K562 (cell line): ENCODE data around the gene VPS16. TPM values are rescaled to one million over a fixed set of nuclear protein-coding genes. Genes with fewer than 3 reads are reported as not detected.

Experiments
- ATAC-seq: fragments of 200-7000 bp; cut with Tn5 transposase; 3 replicates; pipeline ENCODE4 v1.9.1; 2020; ENCODE audit warnings: moderate library complexity
- BruUV-seq: library from RNA; stranded (reverse); fragments of 400-500 nt; replicated peaks from 2 replicates; lab custom pipeline; 2021; lab: Mats Ljungman, UMichigan
- CTCF ChIA-PET: fragments of 300-600 bp; formaldehyde crosslinking; extraction: SDS; loops from one replicate; lab custom pipeline; 2021; ENCODE audit warnings: low intra/inter-chr PET ratio; lab: Yijun Ruan, JAX
- POLR2A ChIA-PET: fragments of 300-600, 350-650 bp; sonication (Branson Sonifier 250); formaldehyde crosslinking; extraction: SDS; loops from one replicate; lab custom pipeline; 2021; ENCODE audit warnings: antibody characterized with exemption, inconsistent platforms; lab: Yijun Ruan, JAX
- DNase-seq, 4 experiments: peaks; one replicate each; pipeline versions ENCODE4 v3.0.0 to v3.0.0-alpha.2; 2011 to 2018; ENCODE audit warnings: low spot score in 3 of 4, mixed read lengths in 3 of 4; ENCODE audit errors: extremely low read depth in 1 of 4
- FAIRE-seq: peaks from 2 replicates; lab custom pipeline; 2011; peaks lifted over from hg19 to GRCh38; lab: Jason Lieb, UNC
- H2AFZ ChIP-seq: 2 replicates; pipeline ENCODE4 v1.6.0; 2011; ENCODE audit warnings: low read depth, low read length, control low read depth, inconsistent platforms
- H3K27ac ChIP-seq: fragments of 200-600 bp; 3 replicates; pipeline ENCODE4 v1.8.0; 2011; ENCODE audit warnings: low read depth, mild to moderate bottlenecking, control low read depth, inconsistent platforms, low read length, moderate library complexity, mixed read lengths; ENCODE audit errors: extremely low read depth
- H3K27me3 ChIP-seq, 2 experiments: fragments of 300-600 bp in 1 of 2; 2 replicates in 1 of 2; 3 replicates in 1 of 2; pipeline versions ENCODE4 v1.6.0 to v1.8.0; 2011; ENCODE audit warnings: inconsistent platforms in 2 of 2, low read length in 2 of 2, mild to moderate bottlenecking in 1 of 2, mixed read lengths in 1 of 2, moderate library complexity in 1 of 2; ENCODE audit not compliant: control insufficient read depth in 2 of 2, insufficient read depth in 2 of 2
- H3K36me3 ChIP-seq: fragments of 300-600 bp; 3 replicates; pipeline ENCODE4 v1.8.0; 2011; ENCODE audit warnings: mild to moderate bottlenecking, low read length, inconsistent platforms; ENCODE audit not compliant: control insufficient read depth, insufficient read depth
- H3K4me1 ChIP-seq, 2 experiments: fragments of 200-600 bp in 1 of 2; replicated peaks in 1 of 2; 2 replicates in 1 of 2; 3 replicates in 1 of 2; pipeline versions ENCODE4 v1.5.1 to v1.8.0; 2011; ENCODE audit warnings: inconsistent platforms in 2 of 2, low read length in 2 of 2, mild to moderate bottlenecking in 1 of 2, mixed read lengths in 1 of 2, moderate library complexity in 1 of 2; ENCODE audit not compliant: control insufficient read depth in 2 of 2, insufficient read depth in 2 of 2
- H3K4me2 ChIP-seq: 2 replicates; pipeline ENCODE4 v1.6.1; 2011; ENCODE audit warnings: low read length, control low read depth, inconsistent platforms, mixed read lengths; ENCODE audit not compliant: insufficient read depth
- H3K4me3 ChIP-seq: fragments of 200-600 bp; sonication (generic), shearing (Covaris generic); 2 replicates; pipeline ENCODE4 v1.5.1; 2016; ENCODE audit warnings: control low read depth, inconsistent platforms
- H3K79me2 ChIP-seq: fragments of 200-600 bp; 3 replicates; pipeline ENCODE4 v1.8.0; 2011; ENCODE audit warnings: low read length, inconsistent platforms; ENCODE audit not compliant: control insufficient read depth, insufficient read depth
- H3K9ac ChIP-seq, 2 experiments: 2 replicates each; pipeline versions ENCODE4 v1.6.0 to v1.6.1; 2011; ENCODE audit warnings: low read depth in 2 of 2, low read length in 2 of 2, control low read depth in 1 of 2, inconsistent platforms in 1 of 2, mild to moderate bottlenecking in 1 of 2, mixed read lengths in 1 of 2; ENCODE audit not compliant: insufficient read depth in 1 of 2
- H3K9me1 ChIP-seq: one replicate; pipeline ENCODE4 v1.6.0; 2011; ENCODE audit warnings: inconsistent platforms, mild to moderate bottlenecking, low read length, moderate library complexity; ENCODE audit not compliant: control insufficient read depth, insufficient read depth
- H3K9me3 ChIP-seq: replicated peaks from 2 replicates; pipeline ENCODE4 v1.5.1; 2011; ENCODE audit warnings: low read depth, low read length, inconsistent platforms; ENCODE audit not compliant: control insufficient read depth, insufficient read depth
- H4K20me1 ChIP-seq: replicated peaks from 2 replicates; pipeline ENCODE4 v1.6.1; 2011; ENCODE audit warnings: low read length, inconsistent platforms, mixed read lengths; ENCODE audit not compliant: control insufficient read depth, insufficient read depth
- CBX5 ChIP-seq: IDR thresholded peaks from 2 replicates; pipeline ENCODE4 v1.6.1; 2014; ENCODE audit warnings: low read depth, borderline replicate concordance
- CHD2 ChIP-seq: IDR thresholded peaks from 2 replicates; pipeline ENCODE4 v1.6.1; 2011; ENCODE audit warnings: low read depth, low read length
- HMGN3 ChIP-seq: IDR thresholded peaks from 2 replicates; pipeline ENCODE4 v1.6.1; 2011; ENCODE audit warnings: borderline replicate concordance, low read depth, mild to moderate bottlenecking, mixed read lengths, low read length; ENCODE audit not compliant: insufficient read length; ENCODE audit errors: extremely low read depth
- IRF1 ChIP-seq: sonication (generic); formaldehyde crosslinking; IDR thresholded peaks from 2 replicates; pipeline ENCODE4 v1.8.0; 2022; ENCODE audit warnings: missing genetic modification reagents, mild to moderate bottlenecking, borderline replicate concordance
- WGBS: fragments of 100-300 bp; shearing (Covaris generic); methylation state at CpG from one replicate; pipeline ENCODE4 v1.1.6; 2016; ENCODE audit warnings: low coverage, mixed read lengths; ENCODE audit not compliant: insufficient coverage; ENCODE audit errors: missing lambda C conversion rate; 5-methylcytosine and 5-hydroxymethylcytosine counted together
- in situ Hi-C: fragments of 300-500 bp; cut with MboI; formaldehyde crosslinking; loops from 4 replicates; pipeline ENCODE4 v1.15.0; 2018; ENCODE audit warnings: inconsistent platforms, mixed read lengths
- intact Hi-C: fragments of 100-400 bp; cut with micrococcal nuclease; formaldehyde crosslinking; loops from 2 replicates; pipeline ENCODE4 v1.14.2; 2022
- polyA plus RNA-seq, 8 experiments: library from polyadenylated mRNA; depleted of rRNA in 4 of 8; stranded (reverse) in 5 of 8; unstranded in 3 of 8; fragments of >200 nt; fragmentation: Nextera tagmentation in 2 of 8; fragmentation: Illumina TruSeq in 1 of 8; extraction: Ambion mirVana in 2 of 8; extraction: Trizol in 1 of 8; gene quantifications; 2 replicates each; pipeline versions ENCODE4 v1.2.1 to v1.2.3, GENCODE V29; 2011 to 2014; ENCODE audit warnings: inconsistent platforms in 1 of 8, missing spikeins in 1 of 8
- total RNA-seq, 7 experiments: library from RNA; depleted of rRNA in 6 of 7; stranded (reverse); fragments of >200 nt in 6 of 7; fragmentation: Illumina TruSeq in 2 of 7; extraction: Trizol in 2 of 7; gene quantifications; 2 replicates each; pipeline versions ENCODE4 v1.2.1 to v1.2.3, GENCODE V29; 2011 to 2021; ENCODE audit warnings: low replicate concordance in 1 of 7
- TF ChIP-seq, protein P1 (sequence below): fragments of 250-450 bp; sonication (Bioruptor Pico); IDR thresholded peaks from 2 replicates; pipeline ENCODE4 v1.5.0; 2021

The VPS16 gene
- total and polyA plus RNA-seq, 9 of the 15 experiments (the other 6 are each of a cell fraction or from before 2014, with no cell fraction given): 6.8 to 24.7 (median 14.0) TPM

- H3K27ac ChIP-seq: no peak overlapping the region
- intact Hi-C loops: no loop called here
- BruUV-seq: no TSS peak
- H3K79me2 ChIP-seq: no peaks in the 10 kb centered on the region; the same call in 2 of the 3 replicates
- POLR2A ChIA-PET: no interaction called here
- CTCF ChIA-PET: no interaction called here
- ATAC-seq: no peak
- no peak overlapping the region for H3K4me2 ChIP-seq
- 0% methylated on average over 1 of the region's 5 CpGs for WGBS
- FAIRE-seq: no peak
- H3K9me3 ChIP-seq: no peaks in the 10 kb centered on the region
- peak in 1 of 4 experiments; percentile 1 for DNase-seq
- peaks cover 4 to 20% of the 10 kb centered on the region in 2 experiments; a peak in 3 of 5 replicates for H3K4me1 ChIP-seq
- in situ Hi-C loops: no loop called here
- no peaks in the 10 kb centered on the region for H3K27me3 ChIP-seq
- TF ChIP-seq CHD2 (no peak), CBX5 (no peak), IRF1 (no peak), HMGN3 (no peak)
- TF ChIP-seq, protein P1, sequence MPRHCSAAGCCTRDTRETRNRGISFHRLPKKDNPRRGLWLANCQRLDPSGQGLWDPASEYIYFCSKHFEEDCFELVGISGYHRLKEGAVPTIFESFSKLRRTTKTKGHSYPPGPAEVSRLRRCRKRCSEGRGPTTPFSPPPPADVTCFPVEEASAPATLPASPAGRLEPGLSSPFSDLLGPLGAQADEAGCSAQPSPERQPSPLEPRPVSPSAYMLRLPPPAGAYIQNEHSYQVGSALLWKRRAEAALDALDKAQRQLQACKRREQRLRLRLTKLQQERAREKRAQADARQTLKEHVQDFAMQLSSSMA (CRISPR knock-in tag): no peak
- H3K4me3 ChIP-seq: no peak overlapping the region
- no peak overlapping the region for H2AFZ ChIP-seq
- no peaks in the 10 kb centered on the region for H4K20me1 ChIP-seq
- no peaks in the 10 kb centered on the region for H3K9me1 ChIP-seq
- no peaks in the 10 kb centered on the region for H3K36me3 ChIP-seq
- H3K9ac ChIP-seq: no peak overlapping the region
Measured at GRCh38 chr20:2836035-2836434, 4.5 kb upstream of the VPS16 start.
